GM12872 (cell line): ENCODE measurements around the gene C3orf52.

ENCODE experiments used
- CTCF ChIP-seq: IDR thresholded peaks from 3 replicates; pipeline ENCODE4 v1.5.1; 2011; ENCODE audit warnings: low read depth, mild to moderate bottlenecking, low read length, moderate library complexity; ENCODE audit not compliant: insufficient read depth

Gene C3orf52

GRCh38 chr3:112089956-112090886 lies 4.0 kb downstream of the C3orf52 start:
- no peak for TF ChIP-seq CTCF

- no peak for TF ChIP-seq CTCF
Measured at GRCh38 chr3:112090887-112091586, 4.8 kb downstream of the C3orf52 start.

GRCh38 chr3:112092496-112093179 lies 6.4 kb downstream of the C3orf52 start:
- TF ChIP-seq CTCF, result no peak

- no peak for TF ChIP-seq CTCF
Measured at GRCh38 chr3:112093180-112093522, 7.0 kb downstream of the C3orf52 start.

GRCh38 chr3:112095731-112096130 lies 9.5 kb downstream of the C3orf52 start:
- no peak for TF ChIP-seq CTCF

GRCh38 chr3:112096176-112096575 lies 10.0 kb downstream of the C3orf52 start:
- no peak for TF ChIP-seq CTCF

- TF ChIP-seq CTCF, result no peak
Measured at GRCh38 chr3:112097378-112097777, 11.2 kb downstream of the C3orf52 start.
